NCI-H1048 (cell line): Measurements from ENCODE around the gene G6PC2.
"Not testable (repeated sequence)": the region's sequence is repeated elsewhere in the genome, so short reads cannot be mapped to it uniquely, and the experiment has no call there.

ENCODE experiments used
- DNase-seq: peaks from one replicate; lab custom pipeline; 2025; lab: John Stamatoyannopoulos, UW

The G6PC2 gene

DNA sequence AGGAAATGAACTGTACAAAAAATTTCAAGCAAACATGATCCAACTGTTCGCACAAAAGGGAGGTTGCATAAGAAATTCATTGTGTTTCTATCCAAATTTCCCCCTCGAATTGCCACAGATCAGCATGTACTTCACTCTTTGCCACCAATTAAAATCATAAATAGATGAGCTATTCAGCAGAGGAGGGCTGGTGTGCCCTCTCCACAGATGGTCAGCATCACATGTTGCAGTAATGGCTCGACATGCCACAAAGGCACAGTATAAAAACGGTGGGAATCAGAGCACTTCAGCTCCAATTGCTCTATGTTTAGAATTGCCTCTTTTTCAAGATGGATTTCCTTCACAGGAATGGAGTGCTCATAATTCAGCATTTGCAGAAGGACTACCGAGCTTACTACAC, at the start of gene G6PC2:
G6PC2 (plus strand) TSS at position 289 of the 400 bp plus-strand sequence; CDS start at position 330, 41 bp downstream.
- DNase-seq = no peak

- no peak for DNase-seq
These were observed 49.3 kb upstream of the G6PC2 start for GRCh38 chr2:168851674-168852320.

DNA sequence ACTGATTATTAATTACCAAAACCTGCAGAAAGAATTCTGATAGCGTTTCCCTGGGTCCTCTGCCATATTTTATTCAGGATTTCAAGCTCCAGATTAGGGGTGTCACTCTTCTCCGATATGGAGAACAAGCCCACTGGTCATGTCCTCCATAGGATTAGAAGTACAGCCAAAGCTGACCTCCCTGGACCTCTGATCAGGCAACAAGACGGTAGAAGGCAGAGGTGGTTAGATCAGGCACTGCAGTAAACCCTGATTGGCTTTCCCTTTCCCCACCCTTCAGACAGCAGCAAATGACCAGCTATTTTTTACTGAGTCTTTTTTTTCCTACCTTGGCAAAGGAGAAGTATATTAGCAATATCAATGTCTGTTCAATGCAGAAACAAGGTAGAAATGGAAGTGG, 48.6 kb upstream of the G6PC2 start:
- DNase-seq = no peak

DNA sequence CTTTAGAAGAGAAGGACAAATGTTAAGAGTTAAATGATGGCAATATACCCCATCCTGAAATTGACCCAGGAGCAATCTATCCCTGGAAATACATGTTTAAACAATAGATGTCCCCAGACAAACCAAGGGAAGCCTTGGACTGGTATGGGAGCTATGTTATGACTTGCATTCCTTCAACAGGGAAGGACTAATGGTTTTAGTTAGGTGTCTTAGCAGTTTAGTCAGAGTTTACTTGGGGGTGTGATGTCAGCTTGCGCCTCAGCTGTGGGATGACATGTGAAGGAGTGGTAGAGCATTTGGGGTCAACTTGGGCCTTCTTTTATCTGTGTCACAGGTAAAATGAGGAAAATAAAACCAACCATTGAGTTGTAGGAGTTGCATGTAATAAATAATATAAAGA, 47.6 kb upstream of the G6PC2 start:
- DNase-seq = no peak

- no peak for DNase-seq
These were observed 46.4 kb upstream of the G6PC2 start for GRCh38 chr2:168854651-168855050.

DNA sequence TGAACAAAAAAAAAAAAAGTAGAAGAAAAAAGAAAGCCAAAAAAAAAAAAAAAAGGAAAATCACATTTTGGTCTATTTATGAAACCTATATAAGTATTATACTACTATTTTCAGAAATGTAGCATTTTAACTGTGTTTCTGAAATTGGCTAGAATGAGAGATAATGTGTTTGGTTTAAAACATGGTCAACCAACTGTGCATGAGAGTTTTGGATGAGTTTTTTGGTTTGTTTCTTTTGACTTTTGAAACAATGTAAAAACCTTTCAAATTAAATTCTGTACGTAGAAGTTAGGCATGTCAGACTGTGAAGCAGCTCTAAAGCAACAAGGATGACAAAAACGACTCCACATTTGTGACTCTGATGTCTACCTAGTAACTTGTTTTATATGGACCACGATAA, 45.5 kb upstream of the G6PC2 start:
- DNase-seq = no peak

DNA sequence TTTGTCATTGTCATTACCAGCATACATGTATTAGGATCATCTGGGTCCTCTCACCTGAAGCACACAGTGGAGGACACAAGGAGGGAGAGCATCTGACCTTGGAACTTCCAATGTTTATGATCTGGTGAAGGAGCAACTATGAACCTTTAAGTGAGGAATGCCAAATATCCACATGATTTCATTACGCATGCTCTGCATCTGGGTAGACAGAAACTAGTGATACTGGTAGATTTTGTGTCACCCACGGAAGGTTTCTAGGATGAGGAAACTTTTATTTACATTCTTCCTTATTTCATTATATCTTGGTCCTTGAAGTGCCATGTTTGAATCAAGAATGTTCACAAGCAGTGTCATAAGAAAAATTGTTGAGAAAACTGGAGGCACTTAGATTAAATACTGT, 42.9 kb upstream of the G6PC2 start:
- DNase-seq = no peak

- not testable (repeated sequence) for DNase-seq
These were observed 33.9 kb upstream of the G6PC2 start for GRCh38 chr2:168867164-168867563.

DNA sequence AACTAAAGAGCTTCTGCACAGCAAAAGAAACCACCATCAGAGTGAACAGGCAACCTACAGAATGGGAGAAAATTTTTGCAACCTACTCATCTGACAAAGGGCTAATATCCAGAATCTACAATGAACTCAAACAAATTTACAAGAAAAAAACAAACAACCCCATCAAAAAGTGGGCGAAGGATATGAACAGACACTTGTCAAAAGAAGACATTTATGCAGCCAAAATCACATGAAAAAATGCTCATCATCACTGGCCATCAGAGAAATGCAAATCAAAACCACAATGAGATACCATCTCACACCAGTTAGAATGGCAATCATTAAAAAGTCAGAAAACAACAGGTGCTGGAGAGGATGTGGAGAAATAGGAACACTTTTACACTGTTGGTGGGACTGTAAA, 30.7 kb upstream of the G6PC2 start:
- DNase-seq = not testable (repeated sequence)

DNA sequence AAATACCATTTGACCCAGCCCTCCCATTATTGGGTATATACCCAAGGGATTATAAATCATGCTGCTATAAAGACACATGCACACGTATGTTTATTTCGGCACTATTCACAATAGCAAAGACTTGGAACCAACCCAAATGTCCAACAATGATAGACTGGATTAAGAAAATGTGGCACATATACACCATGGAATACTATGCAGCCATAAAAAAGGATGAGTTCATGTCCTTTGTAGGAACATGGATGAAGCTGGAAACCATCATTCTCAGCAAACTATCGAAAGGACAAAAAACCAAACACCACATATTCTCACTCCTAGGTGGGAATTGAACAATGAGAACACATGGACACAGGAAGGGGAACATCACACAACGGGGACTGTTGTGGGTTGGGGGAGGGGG, 30.3 kb upstream of the G6PC2 start:
- DNase-seq = not testable (repeated sequence)

DNA sequence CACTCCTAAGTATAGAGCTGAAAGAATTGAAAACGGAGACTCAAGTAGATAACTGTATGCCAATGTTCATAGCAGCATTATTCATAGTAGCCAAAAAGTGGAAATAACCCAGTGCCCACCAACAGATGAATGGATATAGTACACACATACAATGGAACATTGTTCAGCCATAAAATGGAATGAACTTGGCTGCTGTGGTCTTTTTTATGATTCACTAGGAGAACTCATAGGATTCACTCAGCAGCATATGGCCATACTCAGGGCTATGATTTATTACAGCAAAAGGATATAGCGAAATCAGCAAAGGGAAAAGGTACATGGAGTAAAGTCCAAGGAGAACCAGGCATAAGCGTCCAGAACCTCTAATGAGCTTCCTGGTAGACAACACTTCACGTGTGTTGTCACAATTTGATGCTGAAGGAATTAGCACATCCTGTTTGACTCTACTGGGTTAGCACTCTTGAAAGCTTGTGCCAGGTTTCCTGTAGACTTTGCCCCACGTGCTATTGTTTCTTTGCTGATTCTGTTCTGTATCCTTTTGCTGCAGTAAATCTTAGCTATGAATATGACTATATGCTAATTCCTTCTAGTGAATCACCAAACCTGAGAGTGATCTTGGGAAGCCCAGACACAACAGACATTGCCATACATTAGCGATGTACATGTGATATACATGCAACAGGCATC, 26.6 kb upstream of the G6PC2 start:
- DNase-seq = no peak

DNA sequence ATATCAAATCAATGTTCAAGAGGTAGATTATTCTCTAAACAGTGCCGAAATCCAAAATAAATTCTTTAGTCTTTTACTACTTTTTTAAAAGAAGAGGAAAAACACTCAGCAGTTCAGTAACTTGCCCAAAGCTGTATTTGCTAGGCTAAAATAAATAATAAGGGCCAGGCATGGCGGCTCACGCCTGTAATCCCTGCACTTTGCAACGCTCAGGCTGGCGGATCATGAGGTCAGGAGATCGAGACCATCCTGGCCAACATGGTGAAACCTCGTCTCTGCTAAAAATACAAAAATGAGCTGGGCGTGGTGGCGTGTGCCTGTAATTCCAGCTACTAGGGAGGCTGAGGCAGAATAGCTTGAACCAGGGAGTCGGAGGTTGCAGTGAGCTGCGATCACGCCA, 18.9 kb upstream of the G6PC2 start:
- DNase-seq = not testable (repeated sequence)

DNA sequence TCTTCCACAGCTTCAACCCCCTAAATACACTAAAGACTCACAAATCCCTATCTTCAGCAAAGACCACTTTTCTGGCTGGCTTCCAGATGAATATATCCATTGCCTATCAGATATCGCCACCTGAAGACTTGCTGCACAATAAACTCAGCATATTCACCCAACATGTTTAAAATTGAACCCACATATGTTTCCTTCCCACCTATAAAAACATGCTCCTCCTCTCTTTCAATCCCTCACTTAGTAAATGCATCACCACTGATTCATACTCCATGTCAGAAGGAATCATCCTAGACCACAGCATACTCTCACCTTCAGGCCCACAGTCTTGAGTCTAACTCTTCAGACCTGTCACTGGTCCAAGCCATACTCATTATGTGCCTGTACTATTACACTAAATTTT, 16.1 kb upstream of the G6PC2 start:
- DNase-seq = no peak

DNA sequence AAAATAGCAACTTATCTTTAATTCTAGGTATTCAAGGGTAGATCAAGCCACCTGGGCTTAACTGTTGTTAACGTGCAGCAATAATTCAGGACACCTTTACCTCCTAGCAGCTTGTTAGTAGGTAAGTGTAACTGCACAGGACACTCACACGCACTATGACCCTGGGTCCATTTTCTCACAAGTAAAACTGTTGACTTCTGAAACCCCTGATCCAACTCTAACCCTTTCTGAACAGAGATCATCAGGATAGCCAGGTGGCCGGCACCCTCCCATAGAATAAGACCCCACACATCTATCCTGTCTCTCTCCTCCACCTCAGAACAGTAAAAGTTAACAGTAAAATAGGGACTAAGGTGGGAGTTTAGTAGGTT, 11.5 kb upstream of the G6PC2 start:
- no peak for DNase-seq

GRCh38 chr2:168890006-168890782, 10.9 kb upstream of the G6PC2 start, which contains the start of gene SPC25:
Gene SPC25, minus strand, starts transcription at chr2:168890430. Its CDS starts 911 bp downstream, at chr2:168889519.
- peak; percentile 87 for DNase-seq

DNA sequence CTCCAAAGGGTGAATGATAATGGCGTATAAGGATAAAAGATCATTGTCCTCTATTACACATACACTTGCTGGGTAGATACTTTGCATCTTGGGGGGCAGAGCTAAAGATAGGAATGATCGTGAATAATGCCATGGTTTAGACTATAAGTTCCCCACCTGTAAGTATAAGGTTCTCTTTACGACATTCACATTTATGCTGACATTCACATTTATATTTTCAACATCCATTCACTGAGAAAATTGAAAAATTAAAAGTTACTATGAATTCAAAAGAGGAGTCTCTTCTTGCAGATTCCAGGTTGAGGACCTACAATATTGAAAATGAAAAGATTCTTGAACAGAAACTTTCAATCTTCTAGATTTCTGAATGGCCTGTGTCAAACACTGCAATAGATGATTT, 8.8 kb upstream of the G6PC2 start:
- no peak for DNase-seq

DNA sequence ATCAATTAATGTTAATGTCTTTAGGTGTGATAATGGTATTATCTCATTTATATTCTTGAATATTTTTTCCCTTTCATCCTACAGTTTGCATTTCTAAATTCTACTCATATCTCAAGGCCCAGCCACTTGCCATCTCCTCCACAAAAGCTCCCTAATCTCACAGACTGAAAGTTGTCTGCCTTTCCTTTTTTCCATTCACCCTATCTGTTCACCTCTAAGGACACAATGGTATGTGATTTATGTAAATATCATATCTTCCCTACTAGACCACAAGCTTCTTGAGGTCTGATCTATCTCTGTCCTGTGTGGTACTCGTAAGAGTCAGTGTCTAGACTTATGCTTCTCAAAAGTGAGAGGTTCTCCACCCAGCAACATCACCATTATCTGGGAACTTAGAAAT, 7.0 kb upstream of the G6PC2 start:
- no peak for DNase-seq

DNA sequence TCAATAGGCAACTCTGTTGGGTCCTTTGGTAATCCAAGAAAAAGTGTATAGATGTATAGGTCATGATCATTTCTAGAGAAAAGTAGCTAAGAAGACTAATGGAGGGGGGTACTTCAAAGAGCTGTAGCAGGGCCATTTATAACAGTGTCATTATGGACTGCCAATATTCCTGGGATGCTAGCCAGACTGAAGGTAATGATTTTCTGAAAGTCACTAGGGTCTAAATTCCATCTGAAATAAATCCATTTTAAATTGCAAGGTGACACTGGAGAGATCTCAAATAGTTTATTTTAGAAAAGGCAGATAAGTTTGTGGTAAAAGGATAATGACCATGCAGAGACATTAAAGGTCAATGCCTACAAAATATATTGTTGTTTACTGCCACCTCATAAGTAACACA, 6.4 kb upstream of the G6PC2 start:
- DNase-seq = no peak

- DNase-seq = no peak
These were observed 5.3 kb upstream of the G6PC2 start for GRCh38 chr2:168895771-168896170.

- DNase-seq = no peak
These were observed 4.3 kb upstream of the G6PC2 start for GRCh38 chr2:168896783-168897182.

DNA sequence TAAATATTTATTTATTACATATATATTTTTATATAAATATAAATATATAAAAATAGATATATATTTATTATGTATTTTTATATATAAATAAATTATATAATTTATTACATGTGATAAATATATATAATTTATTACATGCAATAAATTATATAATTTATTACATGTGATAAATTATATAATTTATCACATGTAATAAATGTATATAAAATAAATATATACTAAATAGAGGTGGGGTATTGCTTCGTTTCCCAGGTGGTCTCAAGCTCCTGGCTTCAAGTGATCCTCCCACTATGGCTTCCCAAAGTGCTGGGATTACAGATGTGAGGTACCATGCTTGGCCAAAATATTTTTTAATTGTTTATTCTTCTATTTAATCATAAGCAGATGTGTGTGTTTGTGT, 3.6 kb upstream of the G6PC2 start:
- no peak for DNase-seq

GRCh38 chr2:168903888-168904287, 2.8 kb downstream of the G6PC2 start:
- DNase-seq = no peak

- DNase-seq = no peak
These were observed 3.3 kb downstream of the G6PC2 start for GRCh38 chr2:168904358-168904757.
